ENCODE results near the gene SDK1. TPM values are rescaled to one million over a fixed set of nuclear protein-coding genes. Genes with fewer than 3 reads are reported as not detected.

SDK1 gene
- total and polyA plus RNA-seq, 2 of the 8 experiments (the other 6 are each of a cell fraction or from before 2014, with no cell fraction given) = 3.3 to 7.2 TPM

- TF ChIP-seq CHD7 (IDR thresholded peaks at IDR 0.05; ENCODE audit: insufficient replicate concordance, low read length) = no peak
- TF ChIP-seq CHD1 (IDR thresholded peaks at IDR 0.05; ENCODE audit: low read depth, low read length) = no peak
- TF ChIP-seq SUZ12 (IDR thresholded peaks at IDR 0.05; ENCODE audit: low read length) = no peak
- TF ChIP-seq HDAC2 (IDR thresholded peaks at IDR 0.05; ENCODE audit: borderline replicate concordance in 1 of 2, low read depth in 2 of 2, low read length in 2 of 2) = no peak
- TF ChIP-seq BACH1 (IDR thresholded peaks at IDR 0.05; ENCODE audit: low read length) = no peak
- TF ChIP-seq CTBP2 (IDR thresholded peaks at IDR 0.05; ENCODE audit: borderline replicate concordance, insufficient read depth, insufficient read length, low read length) = no peak
- no peak for TF ChIP-seq SAP30 (IDR thresholded peaks at IDR 0.05; ENCODE audit: insufficient read depth, insufficient replicate concordance, low read length)
- TF ChIP-seq ZNF274 (IDR thresholded peaks at IDR 0.05; ENCODE audit: borderline replicate concordance, extremely low read depth, low read length) = no peak
- no peak for TF ChIP-seq CEBPB (IDR thresholded peaks at IDR 0.05; ENCODE audit: low read depth, low read length)
- no peak for TF ChIP-seq NRF1 (IDR thresholded peaks at IDR 0.05; ENCODE audit: low read depth, low read length)
- TF ChIP-seq CBX8 (IDR thresholded peaks at IDR 0.05; ENCODE audit: borderline replicate concordance, low read depth, low read length) = no peak
Observed at GRCh38 chr7:3896169-3896765, 595.2 kb downstream of the SDK1 start (continued).
